HG03196 (cell line): ENCODE results near the gene OR2B2.

Source experiments
- ATAC-seq: cut with Tn5 transposase; IDR thresholded peaks from one replicate; pipeline ENCODE4 v1.9.1; 2021; ENCODE audit not compliant: unreplicated experiment

Gene OR2B2

DNA sequence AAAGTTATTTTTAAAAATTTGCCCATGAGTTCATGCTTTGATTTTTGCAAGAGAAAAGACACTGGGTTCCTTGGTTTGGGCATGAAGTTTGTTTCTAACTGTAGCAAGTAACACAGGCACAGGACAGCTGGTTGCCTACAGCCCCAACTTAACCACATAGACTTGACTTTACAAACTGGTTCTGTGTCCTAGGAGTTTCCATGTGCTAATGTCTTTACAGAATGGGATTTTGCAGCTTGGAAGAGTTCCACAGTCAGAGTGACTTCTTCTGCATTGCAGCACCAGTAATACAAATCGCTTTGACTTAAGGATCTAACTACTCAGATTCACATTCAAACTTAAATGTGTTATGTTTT, 44.3 kb downstream of the OR2B2 start:
- ATAC-seq: no peak

GRCh38 chr6:27867051-27867944, 44.9 kb downstream of the OR2B2 start:
- peak; percentile 26 for ATAC-seq

DNA sequence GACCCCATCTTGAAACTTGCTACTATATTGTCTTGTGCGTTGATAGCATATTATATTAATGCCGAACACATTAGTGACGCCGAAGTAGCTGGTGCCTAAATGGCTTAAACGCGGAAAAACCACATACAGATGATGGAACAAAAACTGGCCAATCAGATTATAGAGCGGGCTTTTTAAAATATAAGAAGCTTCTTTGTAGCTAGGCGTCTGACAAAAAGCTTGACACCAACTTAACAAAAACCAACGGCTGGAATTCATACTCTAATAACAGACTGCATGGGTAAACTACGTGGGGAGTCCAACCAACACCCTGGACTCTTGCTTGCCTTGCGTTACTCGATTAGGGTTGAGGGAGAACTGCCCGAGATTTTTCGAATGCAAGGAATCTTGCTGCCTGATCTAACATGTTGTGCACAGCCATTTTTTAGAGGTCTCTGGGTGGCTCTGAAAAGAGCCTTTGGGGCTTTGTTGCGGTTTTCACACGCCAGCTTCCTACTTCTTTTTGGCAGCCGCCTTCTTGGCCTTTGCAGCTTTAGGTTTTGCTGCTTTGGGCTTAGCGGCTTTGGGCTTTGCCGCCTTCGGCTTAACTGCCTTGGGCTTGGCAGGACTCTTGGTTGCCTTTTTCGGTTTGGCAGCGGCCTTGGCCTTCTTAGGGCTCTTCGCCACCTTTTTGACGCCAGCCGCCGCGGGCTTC, 45.7 kb downstream of the OR2B2 start:
- ATAC-seq: peak; percentile 16

- ATAC-seq: peak; percentile 11
These were observed 46.3 kb downstream of the OR2B2 start for GRCh38 chr6:27865850-27866356.

DNA sequence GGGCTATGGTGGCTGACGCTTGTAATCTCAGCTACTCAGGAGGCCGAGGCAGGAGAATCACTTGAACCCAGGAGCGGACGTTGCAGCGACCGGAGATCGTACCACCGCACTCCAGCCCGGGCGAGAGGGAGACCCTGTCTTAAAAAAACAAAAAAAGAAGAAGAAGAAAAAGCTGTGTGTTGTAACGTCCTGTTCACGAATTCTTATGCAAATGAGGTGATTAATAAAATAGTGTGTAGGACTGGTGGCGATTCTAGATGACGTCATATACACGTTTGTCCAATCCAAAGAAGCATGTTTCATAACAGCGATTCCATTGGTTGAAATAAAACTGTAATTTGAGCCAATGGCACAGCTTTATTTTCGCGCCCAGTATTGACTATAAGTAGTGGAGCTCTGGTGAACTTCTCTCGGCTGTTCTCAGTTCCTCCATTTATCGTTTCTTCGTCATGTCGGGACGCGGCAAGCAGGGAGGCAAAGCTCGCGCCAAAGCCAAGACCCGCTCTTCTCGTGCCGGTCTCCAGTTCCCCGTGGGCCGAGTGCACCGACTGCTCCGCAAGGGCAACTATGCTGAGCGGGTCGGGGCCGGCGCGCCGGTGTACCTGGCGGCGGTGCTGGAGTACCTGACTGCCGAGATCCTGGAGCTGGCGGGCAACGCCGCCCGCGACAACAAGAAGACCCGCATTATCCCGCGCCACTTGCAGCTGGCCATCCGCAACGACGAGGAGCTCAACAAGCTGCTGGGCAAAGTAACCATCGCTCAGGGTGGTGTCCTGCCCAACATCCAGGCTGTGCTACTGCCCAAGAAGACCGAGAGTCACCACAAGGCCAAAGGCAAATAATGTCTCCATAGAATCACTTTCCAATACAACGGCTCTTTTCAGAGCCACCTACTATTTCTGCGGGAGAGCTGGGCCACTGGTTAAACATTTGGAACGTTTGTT, 47.0 kb downstream of the OR2B2 start:
- ATAC-seq: peak; percentile 49

- no peak for ATAC-seq
These were observed 48.0 kb downstream of the OR2B2 start for GRCh38 chr6:27863962-27864905.

DNA sequence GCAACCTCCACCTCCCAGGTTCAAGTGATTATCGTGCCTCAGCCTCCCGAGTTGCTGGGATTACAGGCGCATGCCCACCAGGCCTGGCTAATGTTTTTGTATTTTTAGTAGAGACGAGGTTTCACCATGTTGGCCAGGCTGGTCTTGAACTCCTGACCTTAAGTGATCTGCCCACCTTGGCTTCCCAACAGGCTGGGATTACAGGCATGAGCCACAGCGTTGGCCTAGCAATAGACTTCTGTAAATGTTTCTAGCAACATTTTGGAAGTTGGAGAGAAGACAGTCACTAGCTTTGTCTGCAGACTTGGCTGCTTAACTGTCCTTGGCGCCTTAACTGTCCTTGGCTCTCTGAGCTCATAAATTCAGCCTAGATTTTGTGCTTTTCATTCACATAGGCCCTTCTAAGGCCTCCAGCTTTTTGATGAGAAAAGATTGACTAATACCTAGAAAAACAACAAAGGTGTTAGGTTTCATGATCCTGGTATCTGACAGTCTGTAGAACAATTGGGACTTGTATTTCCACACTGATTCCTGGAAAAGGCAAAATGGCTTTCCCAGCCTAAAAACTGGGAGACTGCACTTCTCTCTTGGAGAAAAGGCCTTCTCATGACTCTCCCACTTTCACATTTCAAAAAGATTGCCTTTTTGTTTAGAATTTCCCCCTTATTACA, 49.7 kb downstream of the OR2B2 start:
- ATAC-seq: no peak

DNA sequence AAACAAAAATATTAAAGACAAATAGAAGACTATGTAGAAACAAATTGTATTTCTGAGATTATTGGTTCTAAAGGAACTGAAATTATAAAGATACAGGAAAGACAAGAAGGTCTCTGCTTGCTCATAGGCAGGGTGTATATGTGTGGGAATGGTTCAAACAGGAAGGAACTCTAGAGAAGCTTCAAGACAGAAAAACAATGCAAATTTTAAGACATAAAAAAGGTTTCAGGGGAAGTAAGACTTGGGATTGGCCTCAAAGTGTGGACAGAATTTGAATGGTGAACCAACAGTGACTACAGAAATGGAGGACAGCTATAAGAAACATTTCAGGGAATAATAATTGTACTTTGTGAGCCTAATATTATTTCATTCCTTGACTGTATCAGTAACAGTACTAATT, 50.3 kb downstream of the OR2B2 start:
- no peak for ATAC-seq

GRCh38 chr6:27861276-27861840, 50.8 kb downstream of the OR2B2 start:
- ATAC-seq: no peak
